ENCODE data around the gene HTR2C.

Gene HTR2C

GRCh38 chrX:114709406-114709805 is 125.5 kb downstream of the HTR2C start:
- Histone ChIP-seq H3K4me3 (no peak overlapping the region), H3K27ac (no peak overlapping the region)

GRCh38 chrX:114710571-114710970 is 126.7 kb downstream of the HTR2C start:
- Histone ChIP-seq H3K4me3 (no peak overlapping the region), H3K27ac (no peak overlapping the region)

DNA sequence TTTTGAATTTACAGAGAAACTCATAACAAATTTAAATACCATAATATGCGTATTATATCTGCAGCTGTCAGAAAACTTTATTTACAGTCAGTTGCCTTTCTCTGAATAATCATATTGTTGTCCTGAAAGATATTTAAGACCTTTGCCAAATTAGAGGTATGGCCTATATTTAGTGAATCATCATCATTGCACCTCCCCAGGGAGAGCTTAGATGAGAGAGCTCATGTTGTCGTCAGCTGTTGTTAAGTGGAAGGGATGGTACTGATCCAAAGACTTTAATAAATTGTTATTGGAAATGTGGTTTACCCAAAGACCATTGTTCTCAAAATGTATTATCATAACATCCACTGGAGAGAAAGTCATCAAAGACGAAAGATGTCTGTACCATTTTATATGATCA is 128.6 kb downstream of the HTR2C start:
- Histone ChIP-seq H3K27ac (no peak overlapping the region), H3K4me3 (no peak overlapping the region)

- H3K27ac ChIP-seq = no peak overlapping the region
- no peak overlapping the region for H3K4me3 ChIP-seq
Observed at GRCh38 chrX:114715096-114715495, 131.2 kb downstream of the HTR2C start.

GRCh38 chrX:114717921-114718320 is 134.0 kb downstream of the HTR2C start:
- Histone ChIP-seq H3K27ac (no peak overlapping the region), H3K4me3 (no peak overlapping the region)

DNA sequence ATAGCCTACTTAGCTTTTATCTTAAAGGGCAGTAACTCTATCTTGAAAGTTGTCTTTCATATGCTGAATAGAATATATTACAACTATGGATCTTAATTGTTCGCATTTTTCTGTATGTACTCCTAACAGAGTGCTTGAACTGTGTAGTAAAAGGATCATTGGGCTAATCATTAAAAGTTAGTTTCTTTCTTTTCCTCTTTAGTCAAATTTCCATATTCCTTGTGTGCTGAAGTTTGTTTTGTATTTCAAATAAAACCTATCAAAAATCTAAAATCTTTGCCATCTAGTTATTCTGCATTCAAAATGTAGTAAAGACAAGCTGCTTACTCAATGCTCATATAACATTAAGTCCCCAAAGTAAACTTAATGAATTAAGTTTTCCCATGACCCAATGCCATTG is 182.7 kb downstream of the HTR2C start:
- H3K4me3 ChIP-seq = no peak overlapping the region
- no peak overlapping the region for H3K27ac ChIP-seq

GRCh38 chrX:114774691-114775090 is 190.8 kb downstream of the HTR2C start:
- H3K4me3 ChIP-seq = no peak overlapping the region
- H3K27ac ChIP-seq = no peak overlapping the region

DNA sequence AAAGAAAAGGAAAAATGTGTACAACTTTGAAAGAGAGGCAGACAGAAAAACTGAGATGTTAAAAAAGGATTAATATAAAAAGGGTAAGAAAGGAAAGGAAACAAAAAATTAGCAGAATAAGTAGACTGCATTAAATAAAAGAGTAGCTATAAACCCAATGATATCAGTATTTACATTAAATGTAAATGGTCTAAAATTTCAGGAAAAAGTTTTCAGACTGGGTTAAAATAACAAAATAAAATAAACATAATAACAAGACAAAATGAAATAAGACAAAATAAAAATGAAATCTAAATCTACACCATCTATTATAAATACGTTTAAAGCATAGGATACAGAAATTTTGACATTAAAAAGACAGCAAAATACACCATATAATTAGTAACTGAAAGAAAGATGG is 199.0 kb downstream of the HTR2C start:
- H3K4me3 ChIP-seq = no peak overlapping the region
- H3K27ac ChIP-seq = no peak overlapping the region

- H3K27ac ChIP-seq = no peak overlapping the region
- H3K4me3 ChIP-seq = no peak overlapping the region
Observed at GRCh38 chrX:114787061-114787460, 203.2 kb downstream of the HTR2C start.

GRCh38 chrX:114797494-114797893 is 213.6 kb downstream of the HTR2C start:
- Histone ChIP-seq H3K4me3 (no peak overlapping the region), H3K27ac (no peak overlapping the region)

- H3K4me3 ChIP-seq = no peak overlapping the region
- no peak overlapping the region for H3K27ac ChIP-seq
Observed at GRCh38 chrX:114798907-114799306, 215.0 kb downstream of the HTR2C start.

GRCh38 chrX:114800719-114801118 is 216.8 kb downstream of the HTR2C start:
- Histone ChIP-seq H3K27ac (no peak overlapping the region), H3K4me3 (no peak overlapping the region)

GRCh38 chrX:114819509-114819908 is 235.6 kb downstream of the HTR2C start:
- no peak overlapping the region for H3K4me3 ChIP-seq

GRCh38 chrX:114841051-114841450 is 257.2 kb downstream of the HTR2C start:
- no peak overlapping the region for H3K27ac ChIP-seq
- H3K4me3 ChIP-seq = no peak overlapping the region

More at GRCh38 chrX:114819509-114819908, 235.6 kb downstream of the HTR2C start:
- no peak overlapping the region for H3K27ac ChIP-seq

- H3K4me3 ChIP-seq = no peak overlapping the region
Observed at GRCh38 chrX:114842181-114842580, 258.3 kb downstream of the HTR2C start.

DNA sequence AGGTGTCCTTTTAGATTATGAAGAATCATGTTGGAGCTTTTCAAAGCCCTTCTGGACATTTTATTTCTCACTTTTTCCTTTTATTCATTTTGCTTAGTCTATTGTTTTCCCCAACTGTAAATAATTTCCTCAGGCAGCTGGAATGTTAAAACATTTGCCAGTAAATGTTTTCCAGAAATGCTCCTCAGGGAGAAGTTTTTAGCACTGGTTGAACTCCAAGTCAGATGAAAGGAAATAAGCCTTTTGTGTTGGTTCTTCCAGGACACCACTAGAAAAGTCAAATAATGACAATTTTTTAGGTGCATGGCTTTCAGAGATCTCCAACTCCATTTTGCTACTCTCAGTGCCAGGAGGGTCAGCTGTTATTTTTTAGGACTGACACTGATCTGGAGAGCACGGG is 305.6 kb downstream of the HTR2C start:
- peak overlapping the region in 1 of 21 experiments; percentile 56 for H3K27ac ChIP-seq
- H3K4me3 ChIP-seq = no peak overlapping the region

More at GRCh38 chrX:114842181-114842580, 258.3 kb downstream of the HTR2C start:
- H3K27ac ChIP-seq = no peak overlapping the region

- Histone ChIP-seq H3K27ac (no peak overlapping the region), H3K4me3 (no peak overlapping the region)
Observed at GRCh38 chrX:114903618-114904017, 319.7 kb downstream of the HTR2C start.

- Histone ChIP-seq H3K27ac (peak overlapping the region in 3 of 21 experiments; percentile 6 to 37 (median 34)), H3K4me3 (no peak overlapping the region)
Observed at GRCh38 chrX:114905251-114905650, 321.4 kb downstream of the HTR2C start.

- no peak overlapping the region for H3K27ac ChIP-seq
Observed at GRCh38 chrX:114906984-114907510, 323.2 kb downstream of the HTR2C start.

DNA sequence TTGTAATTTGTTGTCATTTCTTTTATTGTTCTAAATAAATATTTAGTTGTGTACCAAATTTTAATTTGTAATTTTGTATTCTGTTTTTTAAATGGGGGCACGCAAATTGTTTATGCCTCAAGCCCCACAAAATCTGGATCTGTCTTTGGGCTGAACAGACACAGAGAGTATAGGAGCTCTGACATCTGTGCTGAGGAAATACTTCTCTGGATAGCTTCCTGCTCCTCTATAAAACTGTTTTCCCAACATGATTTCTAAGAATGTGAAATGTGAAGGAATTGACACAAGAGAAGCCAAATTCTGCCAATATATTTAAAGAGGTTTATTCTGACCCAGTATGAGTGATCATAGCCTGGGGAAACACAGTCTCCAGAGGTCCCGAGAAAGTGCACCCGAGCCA is 340.5 kb downstream of the HTR2C start:
- Histone ChIP-seq H3K27ac (no peak overlapping the region), H3K4me3 (no peak overlapping the region)

More at GRCh38 chrX:114906984-114907510, 323.2 kb downstream of the HTR2C start:
- H3K4me3 ChIP-seq = no peak overlapping the region

GRCh38 chrX:114924856-114925255 is 341.0 kb downstream of the HTR2C start:
- Histone ChIP-seq H3K4me3 (no peak overlapping the region), H3K27ac (no peak overlapping the region)

DNA sequence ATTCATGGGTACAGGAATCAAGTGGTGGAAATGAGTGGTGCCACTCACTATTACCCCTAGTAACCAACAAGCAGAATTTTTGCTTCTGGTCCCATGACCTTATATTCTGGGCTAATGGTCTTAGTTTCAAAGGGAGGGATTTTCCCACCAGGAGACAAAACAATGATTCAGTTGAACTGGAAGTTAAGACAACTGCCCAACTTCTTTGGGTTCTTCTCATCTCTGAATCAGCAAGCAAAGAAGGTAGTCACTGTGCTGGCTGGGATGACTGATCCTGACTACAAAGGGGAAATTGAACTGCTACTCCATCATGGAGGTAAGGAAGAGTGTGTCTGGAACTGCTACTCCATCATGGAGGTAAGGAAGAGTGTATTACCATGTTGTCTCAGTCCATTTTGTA is 346.3 kb downstream of the HTR2C start:
- no peak overlapping the region for H3K4me3 ChIP-seq
- no peak overlapping the region for H3K27ac ChIP-seq

Measured in skin epidermis (tissue), 12 donors.